HCT116 (cell line): ENCODE data around the gene OR5AK2.

Experiments
- CTCF ChIP-seq, 3 experiments: fragments of 200-600 bp in 1 of 3; sonication (generic) in 1 of 3; IDR thresholded peaks in 2 of 3; conservative IDR thresholded peaks in 1 of 3; 2 replicates each; pipeline ENCODE4 v1.5.1; 2012 to 2017; ENCODE audit warnings: low read depth in 2 of 3, low read length in 2 of 3, antibody characterized with exemption in 1 of 3, borderline replicate concordance in 1 of 3, control low read depth in 1 of 3, mild to moderate bottlenecking in 1 of 3, mixed read lengths in 1 of 3, mixed run types in 1 of 3, moderate library complexity in 1 of 3; ENCODE audit not compliant: insufficient read depth in 1 of 3
- JUND ChIP-seq: IDR thresholded peaks from 2 replicates; pipeline ENCODE4 v1.6.1; 2012
- POLR2AphosphoS5 ChIP-seq: IDR thresholded peaks from 2 replicates; pipeline ENCODE4 v1.6.1; 2011; ENCODE audit warnings: mild to moderate bottlenecking, low read depth, low read length, moderate library complexity
- YY1 ChIP-seq: IDR thresholded peaks from 2 replicates; pipeline ENCODE4 v1.6.1; 2011; ENCODE audit warnings: low read length, low read depth, moderate library complexity, mild to moderate bottlenecking; ENCODE audit not compliant: insufficient replicate concordance; ENCODE audit errors: extremely low read depth
- TF ChIP-seq, protein P1 (sequence below): IDR thresholded peaks from 2 replicates; pipeline ENCODE4 v1.6.1; 2012

- TF ChIP-seq, protein P1, sequence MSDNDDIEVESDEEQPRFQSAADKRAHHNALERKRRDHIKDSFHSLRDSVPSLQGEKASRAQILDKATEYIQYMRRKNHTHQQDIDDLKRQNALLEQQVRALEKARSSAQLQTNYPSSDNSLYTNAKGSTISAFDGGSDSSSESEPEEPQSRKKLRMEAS: no peak
- no peak for TF ChIP-seq POLR2AphosphoS5
- no peak for TF ChIP-seq CTCF (IDR thresholded peaks at IDR 0.05 in 2 of 3, conservative IDR thresholded peaks at IDR 0.05 in 1 of 3; ENCODE audit: borderline replicate concordance in 1 of 3, insufficient read depth in 1 of 3, low read depth in 2 of 3, low read length in 2 of 3)
- no peak for TF ChIP-seq YY1
- no peak for TF ChIP-seq JUND
Measured at GRCh38 chr11:56948991-56949515, 39.7 kb upstream of the OR5AK2 start.
